HG03457 (cell line): ENCODE data around the gene CELA1.
"Not testable (repeated sequence)": the region's sequence is repeated elsewhere in the genome, so short reads cannot be mapped to it uniquely, and the experiment has no call there.

ENCODE experiments used
- ATAC-seq: cut with Tn5 transposase; IDR thresholded peaks from one replicate; pipeline ENCODE4 v1.9.1; 2021; ENCODE audit warnings: moderate number of reproducible peaks; ENCODE audit not compliant: unreplicated experiment

Gene CELA1

GRCh38 chr12:51349026-51349425 is 2.5 kb upstream of the CELA1 start:
- ATAC-seq = no peak

DNA sequence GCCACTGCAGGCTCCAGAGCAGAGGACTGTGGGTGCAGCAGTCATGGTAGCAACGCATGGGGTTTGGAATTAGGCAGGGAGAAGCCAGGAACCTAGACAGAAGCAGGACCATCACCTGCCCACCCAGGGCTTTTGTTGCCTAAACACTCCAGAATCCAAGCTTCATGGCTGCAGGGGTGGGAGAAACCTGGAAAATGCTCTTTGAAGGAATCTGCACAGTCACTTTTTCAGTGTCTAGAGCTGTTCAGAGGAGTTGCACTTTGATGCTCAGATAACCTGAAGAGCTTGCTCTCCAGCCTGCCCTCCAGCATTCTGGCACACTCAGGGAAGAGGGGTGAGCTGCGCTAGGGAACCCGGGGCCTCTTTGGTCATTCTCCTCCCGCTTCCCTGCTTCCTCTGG is 1.6 kb upstream of the CELA1 start:
- no peak for ATAC-seq

DNA sequence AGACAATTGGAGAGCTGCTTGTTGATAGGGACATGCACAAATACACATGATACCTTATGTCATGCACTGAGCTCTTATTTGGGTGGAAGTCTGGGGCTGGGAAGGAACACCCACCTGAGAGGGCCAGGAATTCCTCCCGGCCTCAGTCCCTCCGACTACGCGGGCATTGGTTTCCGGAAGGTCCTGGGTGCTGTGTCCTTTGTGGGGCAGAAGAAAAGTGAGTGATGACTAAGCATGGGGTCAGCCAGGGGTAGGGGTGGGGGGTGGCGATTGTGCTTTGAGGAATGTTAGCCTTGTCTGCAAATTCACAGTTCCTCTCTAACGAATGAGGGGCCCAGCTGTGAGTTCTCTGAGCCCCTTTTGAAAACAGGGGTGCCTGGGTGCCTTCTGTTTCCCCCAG is 798 bp downstream of the CELA1 start:
- no peak for ATAC-seq

DNA sequence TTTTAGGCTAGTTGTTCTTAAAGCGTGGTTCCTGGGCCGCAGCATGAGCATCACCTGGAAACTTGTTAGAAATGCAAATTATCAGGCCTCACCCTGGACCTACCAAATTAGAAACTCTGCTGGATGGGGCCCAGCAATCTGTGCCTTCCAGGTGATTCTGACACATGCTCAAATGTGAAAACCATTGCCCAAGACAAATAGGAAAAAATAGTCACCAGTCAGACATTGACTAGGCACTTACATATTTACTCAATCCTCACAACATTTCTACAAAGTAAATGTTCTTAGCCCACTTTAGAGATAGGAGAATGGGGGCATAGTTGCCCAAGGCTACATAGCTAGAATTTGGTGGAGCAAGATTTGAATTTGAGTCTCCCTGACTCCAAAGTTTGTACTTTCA is 3.3 kb downstream of the CELA1 start:
- no peak for ATAC-seq

DNA sequence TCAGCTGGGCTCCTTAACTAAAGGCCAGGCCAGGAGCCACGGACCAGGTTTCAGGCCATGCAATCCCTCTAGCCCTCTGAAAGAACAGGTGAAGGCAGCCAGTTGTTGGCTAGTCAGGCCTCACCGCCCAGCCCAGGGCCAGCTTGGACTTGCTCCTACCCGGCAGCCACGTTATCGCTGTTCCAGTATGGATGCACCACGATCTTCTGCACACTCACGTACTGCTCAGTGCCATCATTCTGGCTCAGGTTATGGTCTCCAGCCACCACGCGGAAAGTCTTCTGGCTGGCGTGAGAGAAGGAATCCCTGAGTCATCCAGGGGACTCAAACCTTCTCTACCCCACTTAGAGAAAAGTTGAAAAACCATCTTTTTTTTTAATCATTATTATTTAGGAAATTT is 4.1 kb downstream of the CELA1 start:
- no peak for ATAC-seq

- no peak for ATAC-seq
These were observed 5.0 kb downstream of the CELA1 start for GRCh38 chr12:51341251-51342007.

DNA sequence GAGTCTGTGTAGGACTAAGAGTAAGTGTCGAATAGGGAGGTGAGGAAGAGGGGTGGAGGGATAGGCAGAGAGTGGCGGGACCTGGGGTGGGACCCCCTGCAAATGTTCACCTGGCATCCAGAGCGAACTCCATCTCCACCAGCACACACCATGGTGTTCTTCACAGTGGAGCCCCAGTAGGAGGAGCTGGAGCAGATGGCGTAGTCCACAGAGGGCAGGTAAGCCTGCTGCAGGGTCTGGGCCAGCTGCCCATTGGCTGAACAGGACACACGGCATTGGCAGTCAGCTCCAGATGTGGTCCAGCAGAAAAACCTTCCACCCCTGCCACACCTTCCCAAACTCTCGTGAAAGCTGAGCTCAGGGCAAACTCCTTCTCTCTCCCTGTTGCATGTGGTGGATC is 6.7 kb downstream of the CELA1 start:
- no peak for ATAC-seq

DNA sequence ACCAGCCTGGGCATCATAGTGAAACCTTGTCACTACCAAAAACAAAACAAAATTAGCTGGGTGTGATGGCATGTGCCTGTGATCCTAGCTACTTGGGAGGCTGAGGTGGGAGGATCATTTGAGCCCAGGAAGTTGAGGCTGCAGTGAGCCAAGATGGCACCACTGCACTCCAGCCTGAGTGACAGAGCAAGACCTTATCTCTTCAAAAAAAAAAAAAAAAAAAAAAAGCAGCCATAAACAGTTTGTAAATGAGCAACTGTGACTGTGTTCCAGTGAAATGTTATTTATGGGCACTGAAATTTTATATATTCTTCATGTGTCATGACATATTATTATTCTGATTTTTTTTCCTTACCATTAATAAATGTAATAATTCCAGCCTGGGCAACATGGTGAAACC is 9.1 kb downstream of the CELA1 start:
- not testable (repeated sequence) for ATAC-seq

GRCh38 chr12:51335931-51336330 is 10.5 kb downstream of the CELA1 start:
- ATAC-seq = no peak

DNA sequence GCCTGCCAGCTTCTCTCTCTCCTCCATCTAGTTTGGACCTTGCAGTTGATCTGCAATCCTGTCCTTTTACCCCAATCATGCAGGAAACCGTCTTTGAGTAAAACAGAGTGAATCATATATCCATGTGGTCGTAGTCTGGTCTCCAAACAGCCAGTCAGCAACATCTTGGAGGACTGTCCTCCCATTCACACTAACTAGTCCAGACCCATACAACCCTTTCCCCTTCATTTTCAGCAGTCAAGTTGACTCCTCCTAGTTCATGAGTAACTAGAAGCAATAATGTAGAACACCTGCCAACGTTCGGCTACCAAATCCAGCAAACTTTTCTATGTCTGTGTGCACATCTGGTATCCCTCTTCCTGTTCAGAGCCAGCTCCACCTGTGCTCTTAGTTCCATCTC is 11.7 kb downstream of the CELA1 start:
- ATAC-seq = no peak

GRCh38 chr12:51333536-51333935 is 12.9 kb downstream of the CELA1 start:
- no peak for ATAC-seq

DNA sequence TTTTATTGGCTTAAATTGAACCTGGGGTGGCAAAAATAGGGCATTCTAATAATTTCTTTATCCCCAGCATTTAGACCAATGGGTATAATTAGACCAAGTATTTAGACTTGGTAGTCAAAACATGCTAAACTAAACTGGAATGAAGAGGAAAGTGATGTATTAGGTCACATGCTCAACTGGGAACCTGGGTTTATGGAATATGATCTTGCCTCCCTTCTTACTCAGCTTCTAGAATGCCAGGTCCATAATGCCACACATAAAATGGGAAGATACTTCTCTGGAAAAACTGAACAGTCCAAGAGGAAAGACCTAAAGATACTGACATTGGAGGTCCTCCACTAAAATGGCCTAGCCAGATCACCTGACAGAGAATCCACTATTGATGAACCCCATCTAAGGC is 16.3 kb downstream of the CELA1 start:
- ATAC-seq = no peak

- no peak for ATAC-seq
These were observed 16.7 kb downstream of the CELA1 start for GRCh38 chr12:51329742-51330141.

DNA sequence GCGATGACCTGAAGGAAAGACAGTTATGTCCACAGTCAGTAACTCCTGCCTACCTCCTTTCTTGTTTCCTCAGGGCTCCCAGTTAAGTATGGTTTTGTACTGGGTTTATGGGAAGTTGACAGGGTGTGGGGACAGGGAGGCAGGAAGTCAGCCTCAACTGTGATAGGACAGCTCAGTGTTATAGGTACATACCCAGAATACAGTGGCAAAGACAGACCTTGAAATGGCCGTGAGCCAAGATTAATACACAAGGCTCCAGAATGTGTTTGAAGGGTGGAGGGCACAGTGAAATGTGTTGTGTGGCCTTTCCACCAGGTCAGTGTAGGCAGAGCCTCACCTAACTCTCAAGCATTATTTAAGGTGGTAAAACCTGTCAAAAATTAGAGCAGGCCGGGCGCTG is 17.9 kb downstream of the CELA1 start:
- no peak for ATAC-seq

- no peak for ATAC-seq
These were observed 19.6 kb downstream of the CELA1 start for GRCh38 chr12:51326698-51327439.

DNA sequence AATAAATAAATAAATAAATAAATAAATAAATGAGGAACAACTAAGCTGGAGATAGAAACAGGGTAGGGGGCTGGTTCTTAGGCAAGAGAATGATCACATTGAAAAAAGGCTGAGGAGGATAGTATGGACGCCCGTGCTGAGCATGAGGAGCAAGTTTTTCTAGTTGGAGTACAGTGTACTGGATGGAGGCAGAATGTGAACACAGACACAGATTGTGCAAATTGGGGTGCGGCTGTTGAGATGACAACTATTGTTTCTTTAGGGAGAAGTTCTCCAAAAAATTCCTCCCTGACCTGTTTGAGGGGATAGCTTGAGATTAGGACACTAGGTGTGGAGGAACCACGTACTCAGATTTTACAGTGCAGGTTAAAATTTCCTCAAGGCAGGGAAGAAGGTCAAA is 21.5 kb downstream of the CELA1 start:
- no peak for ATAC-seq

- peak; percentile 37 for ATAC-seq
These were observed 22.2 kb downstream of the CELA1 start, which contains the start of gene BIN2 for GRCh38 chr12:51323966-51324895. Gene BIN2, minus strand, starts transcription at chr12:51324174. Its CDS starts 72 bp downstream, at chr12:51324102.

DNA sequence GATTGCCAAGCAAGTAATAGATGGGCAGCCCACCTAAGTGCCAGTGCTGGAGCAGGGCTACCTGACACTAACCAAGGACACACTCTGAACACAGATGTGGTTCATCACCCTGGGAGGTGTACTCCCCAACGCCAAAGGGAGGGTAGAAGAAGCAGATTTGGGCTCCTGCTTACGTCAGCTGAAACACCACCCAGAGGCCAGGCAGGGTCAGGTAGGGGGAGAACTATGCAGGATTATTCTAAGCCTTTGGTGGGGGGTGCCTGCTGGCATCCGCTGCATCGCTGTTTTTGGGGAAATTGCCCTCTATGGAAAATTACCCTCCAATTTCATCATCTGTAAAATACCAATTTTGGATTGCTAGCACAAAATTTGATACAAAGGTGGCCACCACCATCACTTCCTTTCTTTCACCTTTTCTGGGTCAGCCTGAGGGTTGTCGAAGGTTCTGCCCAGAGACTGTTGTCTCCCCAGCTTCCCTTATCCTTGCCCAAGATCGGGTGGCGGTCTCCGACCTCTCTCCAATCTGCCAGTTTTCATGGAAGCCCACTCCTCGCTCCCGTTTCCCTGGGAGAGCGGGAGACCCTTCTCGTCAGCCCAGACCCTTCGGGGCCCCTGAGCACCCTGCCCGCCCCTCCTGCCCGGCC is 23.0 kb downstream of the CELA1 start:
- ATAC-seq = no peak

- no peak for ATAC-seq
These were observed 24.0 kb downstream of the CELA1 start for GRCh38 chr12:51322452-51322851.

DNA sequence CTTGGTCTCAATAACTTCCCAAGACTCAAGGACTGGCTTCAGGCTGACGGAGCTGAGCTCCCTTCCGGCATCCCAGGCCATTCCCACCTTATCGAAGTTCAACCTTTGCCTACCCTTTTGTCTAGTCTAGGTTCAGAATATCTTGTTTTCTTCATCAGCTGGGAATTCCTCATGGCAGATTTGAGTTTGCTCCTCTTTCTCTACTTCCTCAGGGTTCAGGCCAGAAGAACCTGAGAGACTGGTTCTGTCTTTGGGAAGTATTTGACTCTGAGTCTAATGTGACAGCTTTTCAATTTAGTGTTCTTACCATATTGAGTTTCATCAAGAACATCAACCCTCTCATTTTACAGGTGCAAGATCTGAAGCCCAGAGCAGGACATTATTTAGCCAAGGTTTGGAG is 24.6 kb downstream of the CELA1 start:
- ATAC-seq = no peak
